Anterior cingulate cortex (tissue), 58 donors: ENCODE measurements around the gene PRPF31.
"Not testable (repeated sequence)": the region's sequence is repeated elsewhere in the genome, so short reads cannot be mapped to it uniquely, and the experiment has no call there.

Experiments
- DNase-seq, 58 donors: peaks; one replicate each; lab custom pipeline; 2025; lab: John Stamatoyannopoulos, UW

PRPF31 gene

DNA sequence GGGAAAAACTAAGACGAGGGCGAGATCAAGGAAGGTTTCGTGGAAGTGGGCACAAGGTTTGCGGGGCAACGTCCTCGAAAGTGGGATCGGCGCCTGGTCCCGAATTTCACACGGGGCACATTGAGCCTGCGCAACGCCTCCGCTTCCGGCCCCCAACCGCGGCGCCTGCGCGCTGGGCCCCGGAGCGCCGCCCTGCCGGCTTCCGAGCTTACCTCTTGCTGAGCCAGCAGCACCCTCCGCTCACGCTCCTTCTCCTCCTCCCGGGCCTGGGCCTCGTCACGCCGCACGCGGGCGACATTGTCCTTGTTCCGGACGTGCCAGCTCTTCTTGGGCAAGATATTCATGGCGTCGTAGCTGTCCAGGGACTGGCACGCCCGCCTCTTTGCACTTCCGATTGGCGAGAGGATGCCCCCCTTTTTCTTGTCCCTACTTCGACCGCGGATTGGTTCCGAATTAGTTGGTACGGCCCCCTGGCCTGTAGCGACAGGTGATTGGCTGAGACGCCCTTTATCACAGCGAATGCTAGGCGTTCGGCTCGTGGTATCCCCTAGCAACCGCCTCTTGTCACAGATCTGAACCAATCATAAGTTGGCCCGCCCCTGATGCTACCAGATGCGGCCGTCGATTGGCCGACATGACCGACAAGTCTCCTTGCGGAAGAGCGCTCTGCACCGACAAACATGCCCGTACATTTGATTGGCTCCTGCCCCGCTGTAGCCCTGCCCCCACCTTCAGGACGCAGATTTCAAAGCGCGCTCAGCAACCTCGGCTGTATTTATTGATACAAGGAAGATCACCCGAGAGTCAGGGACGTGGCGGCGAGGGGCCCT, 44.0 kb downstream of the PRPF31 start, which contains the start of gene LENG1:
Gene LENG1, minus strand, starts transcription at position 370 of the 830 bp plus-strand sequence. Its CDS starts 26 bp downstream, at position 344.
- DNase-seq, result peak; percentile 85 to 100 (median 99)

DNA sequence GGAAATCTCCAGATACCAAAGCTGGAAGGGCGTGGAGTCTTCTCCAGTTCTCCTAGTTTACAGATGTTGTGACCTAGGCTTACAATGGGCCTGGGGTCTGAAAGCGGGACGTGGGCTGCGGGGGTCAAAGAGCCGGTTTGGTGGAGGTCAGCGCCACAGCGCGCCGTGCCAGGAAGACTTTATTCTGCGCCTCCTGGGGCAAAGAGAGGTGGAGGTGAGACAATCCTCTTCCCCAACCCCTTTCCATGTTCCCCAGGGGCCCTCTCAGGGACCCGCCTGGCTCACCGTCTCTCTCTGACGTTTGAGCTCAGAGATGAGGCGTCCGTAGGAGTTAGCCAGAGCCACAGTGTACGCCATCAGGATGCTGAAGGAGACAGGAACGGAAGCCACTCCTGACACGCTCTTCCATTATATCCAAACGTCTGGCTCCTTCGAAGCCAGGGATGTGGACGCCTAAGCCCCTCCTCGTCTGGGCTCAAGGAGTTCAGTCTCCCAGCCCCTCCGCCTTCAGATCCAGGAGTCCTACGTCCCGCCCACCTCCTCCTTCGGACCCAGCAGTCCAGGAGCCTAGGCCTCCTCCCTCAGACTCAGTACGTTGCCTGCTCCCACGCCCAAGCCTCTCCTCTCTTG, 44.7 kb downstream of the PRPF31 start:
- peak in 6 of 58 donors; percentile 37 to 55 (median 52) for DNase-seq

DNA sequence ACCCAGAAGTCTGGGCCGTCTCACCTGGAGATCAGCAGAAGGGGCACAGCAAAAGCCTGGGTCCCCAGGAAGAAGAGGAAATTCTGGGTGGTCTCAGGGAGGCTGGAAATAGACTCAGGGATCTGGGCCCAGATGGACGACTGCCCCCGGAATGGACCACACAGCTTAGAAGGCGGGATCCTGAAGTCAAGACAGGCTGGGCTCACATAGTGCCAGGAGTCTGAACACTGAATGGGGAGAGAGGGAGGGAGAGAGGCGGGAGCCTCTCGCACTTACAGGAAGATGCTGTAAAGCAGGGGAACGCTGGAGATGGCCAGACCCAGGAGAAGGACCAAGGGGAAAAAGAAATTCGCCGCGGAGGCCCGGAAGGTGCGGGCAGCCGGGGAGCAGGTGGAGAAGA, 45.3 kb downstream of the PRPF31 start:
- peak in 2 of 58 donors; percentile 10 to 21 for DNase-seq

DNA sequence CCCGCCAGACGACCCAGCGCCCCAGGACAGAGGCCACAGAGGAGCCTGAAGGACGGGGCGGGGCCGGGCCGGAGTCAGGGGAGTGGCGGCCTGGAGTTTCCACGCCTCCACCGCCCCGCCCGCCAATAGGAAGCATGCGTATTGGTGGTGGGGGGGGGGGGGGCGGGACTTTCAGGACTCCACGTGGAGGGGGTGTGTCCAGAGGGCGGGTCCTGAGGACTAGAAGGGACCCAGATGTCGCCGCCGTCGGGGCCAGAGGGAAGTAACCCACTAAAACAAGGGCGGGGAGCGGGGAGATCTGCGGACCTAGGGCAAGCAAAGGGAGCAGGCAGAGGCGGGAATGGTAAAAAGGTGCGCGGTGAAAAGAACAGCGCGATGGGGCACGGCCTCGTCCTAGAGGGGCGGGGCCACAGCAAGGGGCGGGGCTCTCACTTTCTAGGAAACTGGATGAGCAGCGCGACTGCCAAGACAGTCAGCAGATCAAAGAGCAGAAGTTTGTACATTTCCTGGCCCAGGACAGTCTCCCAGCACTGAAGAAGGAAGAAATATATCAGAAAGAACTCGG, 46.8 kb downstream of the PRPF31 start:
- DNase-seq, result peak in 45 of 58 donors; percentile 8 to 71 (median 38)

DNA sequence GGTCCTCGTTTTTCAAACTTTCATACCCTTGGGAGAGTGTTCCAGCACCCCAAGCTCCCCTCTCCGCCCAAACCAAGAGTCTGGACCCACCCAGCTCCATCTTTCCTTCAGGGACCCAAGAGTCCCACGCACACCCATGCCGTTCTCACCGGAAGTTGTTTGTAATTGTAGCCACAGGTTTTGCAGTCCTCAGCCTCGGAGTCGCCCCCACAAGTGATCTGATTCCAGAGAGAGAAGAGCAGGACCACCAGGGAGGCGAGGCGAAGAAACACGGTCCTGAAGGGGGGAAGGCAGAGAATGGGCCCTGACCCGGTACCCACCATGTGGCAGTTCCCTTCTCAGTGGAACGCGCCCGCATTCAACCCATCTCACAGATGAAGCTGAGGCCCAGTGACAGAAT, 47.3 kb downstream of the PRPF31 start:
- DNase-seq, result no peak

DNA sequence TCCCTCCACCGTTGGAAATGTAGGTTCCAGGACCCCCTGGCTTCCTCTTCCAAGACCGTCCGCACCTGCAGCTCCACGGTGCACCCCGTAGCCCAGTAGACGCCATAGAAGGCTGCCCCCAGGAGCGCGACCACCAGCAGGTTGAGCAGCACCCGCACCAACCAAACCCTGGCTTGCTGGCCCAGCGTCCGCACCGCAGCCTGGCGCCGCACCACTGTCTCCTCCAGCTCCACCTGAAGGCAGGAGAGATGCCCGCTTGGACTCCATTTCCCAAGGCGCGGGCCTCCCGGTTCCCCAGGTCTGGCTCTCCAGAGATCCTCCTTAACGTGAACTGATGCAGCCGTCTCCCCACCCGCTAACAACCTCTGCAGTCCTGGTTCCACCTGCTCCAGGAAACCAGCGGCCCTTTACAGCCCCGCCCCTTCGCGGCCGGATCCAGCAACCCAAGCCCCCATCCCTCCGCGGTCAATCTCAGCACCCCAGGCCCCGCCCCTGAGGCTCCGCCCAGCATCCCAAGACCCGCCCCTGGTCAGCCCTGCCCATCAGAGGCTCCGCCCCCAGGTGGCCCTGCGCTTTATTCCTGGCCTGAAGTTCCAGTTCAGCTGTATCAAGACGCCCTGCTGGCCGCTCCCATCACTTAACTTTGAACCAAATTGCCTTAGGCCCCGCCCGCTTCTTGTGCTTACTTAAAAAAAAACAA, 49.0 kb downstream of the PRPF31 start:
- DNase-seq, result no peak

DNA sequence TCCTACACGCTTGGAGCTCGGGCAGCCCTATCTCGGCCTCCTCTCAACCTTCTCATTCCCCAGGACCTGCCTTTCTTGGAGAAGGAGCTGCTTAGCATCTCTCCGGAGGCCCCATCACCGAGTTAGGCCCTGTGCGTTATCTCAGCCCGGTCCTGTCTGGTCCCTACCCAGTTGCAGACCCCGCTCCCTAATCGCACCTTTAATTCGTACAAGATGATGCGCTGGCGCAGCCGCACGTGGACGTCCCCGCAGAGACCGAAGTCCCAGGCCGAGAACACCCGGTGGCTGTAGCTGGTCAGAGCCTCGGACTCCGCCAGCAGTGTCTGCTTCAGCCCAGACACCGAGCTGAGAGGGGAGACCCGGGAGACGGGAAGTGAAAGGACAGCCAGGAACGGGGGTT, 49.7 kb downstream of the PRPF31 start:
- DNase-seq, result no peak

DNA sequence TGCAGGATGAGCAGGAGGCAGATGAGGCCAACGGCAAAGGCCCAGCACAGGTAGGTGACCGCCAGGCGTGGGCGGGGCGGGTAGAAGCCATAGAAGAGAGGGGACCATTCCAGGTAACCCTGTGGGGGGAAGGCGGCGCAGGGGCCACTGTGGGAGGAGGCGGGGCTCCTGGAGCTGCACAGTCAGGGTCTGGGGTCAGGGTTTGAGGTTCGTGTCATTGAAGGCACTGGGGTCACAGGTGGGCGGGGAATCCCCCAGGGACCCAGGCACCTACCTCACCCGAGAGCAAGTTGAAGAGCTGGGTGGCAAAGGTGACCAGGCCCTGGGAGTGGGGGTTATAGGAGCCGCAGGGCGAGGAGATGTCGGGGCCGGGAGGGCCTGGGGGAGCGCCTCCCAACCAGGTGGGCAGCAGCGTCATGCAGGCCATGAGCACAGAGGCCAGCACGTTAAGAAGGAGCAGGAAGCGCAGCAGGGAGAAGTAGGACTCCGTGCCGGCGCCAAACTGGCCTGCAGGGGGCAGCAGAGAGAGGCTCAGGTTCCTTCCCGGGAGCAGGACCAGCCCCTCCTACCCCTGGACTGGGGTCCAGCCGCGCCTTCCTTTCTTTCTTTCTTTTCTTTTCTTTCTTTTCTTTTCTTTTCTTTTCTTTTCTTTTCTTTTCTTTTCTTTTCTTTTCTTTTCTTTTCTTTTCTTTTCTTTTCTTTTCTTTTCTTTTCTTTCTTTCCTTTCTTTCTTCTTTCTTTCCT, 52.8 kb downstream of the PRPF31 start:
- DNase-seq, result peak in 56 of 58 donors; percentile 6 to 96 (median 72)

DNA sequence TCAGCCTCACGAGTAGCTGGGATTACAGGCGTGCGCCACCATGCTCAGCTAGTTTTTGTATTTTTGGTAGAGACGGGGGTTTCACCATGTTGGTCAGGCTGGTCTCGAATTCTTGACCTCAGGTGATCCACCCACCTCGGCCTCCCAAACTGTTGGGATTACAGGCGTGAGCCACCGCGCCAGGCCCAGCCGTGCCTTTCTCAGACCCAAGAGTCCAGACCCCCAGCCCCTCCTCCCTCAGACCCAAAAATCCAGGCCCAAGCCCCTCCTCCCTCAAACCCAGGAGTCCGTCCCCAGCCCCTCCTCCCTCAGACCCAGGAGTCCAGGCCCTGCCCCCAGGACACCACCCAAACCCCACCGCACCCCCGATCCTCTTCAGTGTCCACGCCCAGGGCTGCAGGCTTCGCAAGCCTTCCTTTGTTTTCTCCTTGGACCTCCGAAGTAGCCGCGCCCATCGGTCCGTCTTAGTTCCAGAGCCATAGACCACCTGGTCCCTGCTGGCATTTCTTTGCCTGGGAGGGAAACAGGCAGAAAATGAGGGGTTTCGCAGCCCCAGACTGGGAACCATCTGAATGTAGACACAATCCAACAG, 53.7 kb downstream of the PRPF31 start:
- no peak for DNase-seq

DNA sequence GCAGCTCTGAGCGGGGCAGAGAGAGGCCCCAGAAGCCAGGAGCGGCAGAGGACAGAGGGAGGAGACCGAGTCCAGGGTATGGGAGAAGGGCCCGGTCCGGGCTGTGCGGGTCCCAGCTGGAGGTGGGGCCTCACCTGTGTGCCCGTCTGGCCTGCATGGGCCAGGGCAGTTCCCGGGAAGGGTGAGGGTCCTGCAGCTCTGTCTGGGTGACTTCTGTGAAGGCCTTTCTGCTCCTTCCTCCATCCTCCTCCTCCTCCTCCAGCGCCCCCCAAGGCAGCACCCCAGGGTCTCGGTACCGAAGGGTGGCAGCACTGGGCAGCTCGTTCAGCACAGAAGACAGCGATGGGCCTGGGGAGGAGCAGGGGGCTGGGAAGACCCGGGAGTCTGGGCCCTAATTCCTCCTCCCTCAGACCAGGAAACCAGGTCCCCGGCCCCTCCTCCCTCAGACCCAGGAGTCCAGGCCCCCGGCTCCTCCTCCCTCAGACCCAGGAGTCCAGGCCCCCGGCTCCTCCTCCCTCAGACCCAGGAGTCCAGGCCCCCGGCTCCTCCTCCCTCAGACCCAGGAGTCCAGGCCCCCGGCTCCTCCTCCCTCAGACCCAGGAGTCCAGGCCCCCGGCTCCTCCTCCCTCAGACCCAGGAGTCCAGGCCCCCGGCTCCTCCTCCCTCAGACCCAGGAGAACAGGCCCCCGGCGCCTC, 56.3 kb downstream of the PRPF31 start:
- not testable (repeated sequence) for DNase-seq

DNA sequence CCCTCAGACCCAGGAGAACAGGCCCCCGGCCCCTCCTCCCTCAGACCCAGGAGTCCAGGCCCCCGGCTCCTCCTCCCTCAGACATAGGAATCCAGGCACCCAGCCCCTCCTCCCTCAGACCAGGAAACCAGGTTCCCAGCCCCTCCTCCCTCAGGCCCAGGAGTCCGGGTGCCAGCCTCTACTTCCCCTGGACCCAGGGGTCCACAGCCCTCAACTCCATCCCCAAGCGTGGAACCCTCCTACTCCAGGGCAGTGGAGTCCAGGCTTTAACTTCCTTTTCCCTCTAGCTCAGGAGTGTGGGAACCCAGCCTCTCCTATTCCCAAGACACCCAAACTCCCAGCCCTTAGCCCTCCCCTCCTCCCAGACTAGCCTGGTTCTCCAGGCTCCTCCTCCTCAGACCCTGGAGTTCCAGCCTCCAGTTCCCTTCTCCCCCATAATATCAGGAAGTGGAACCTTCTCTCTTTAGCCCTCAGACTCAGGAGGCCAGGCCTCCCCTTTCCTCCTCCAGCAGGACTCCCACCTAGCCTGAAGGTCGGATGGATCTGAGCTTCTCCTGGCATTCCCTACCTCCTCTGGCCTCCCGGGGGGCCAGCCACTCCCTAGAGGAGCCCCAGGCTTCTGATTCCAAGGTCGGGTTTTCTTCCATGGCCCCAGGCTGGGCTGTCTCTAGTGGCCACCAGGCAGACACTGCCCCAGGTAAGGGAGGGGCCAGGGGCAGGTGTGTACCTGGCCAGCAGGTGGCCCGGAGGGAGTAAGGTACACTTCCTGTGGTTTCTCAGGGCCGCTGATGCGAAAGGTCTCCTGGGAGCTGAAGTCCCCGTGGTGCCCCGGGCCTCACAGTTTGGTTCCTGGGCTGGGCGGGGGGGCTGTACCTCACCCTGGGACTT, 57.2 kb downstream of the PRPF31 start, which contains the start of gene TMC4:
Gene TMC4, minus strand, starts transcription at position 690 of the 888 bp plus-strand sequence. Its CDS starts 43 bp downstream, at position 647.
- DNase-seq, result no peak

DNA sequence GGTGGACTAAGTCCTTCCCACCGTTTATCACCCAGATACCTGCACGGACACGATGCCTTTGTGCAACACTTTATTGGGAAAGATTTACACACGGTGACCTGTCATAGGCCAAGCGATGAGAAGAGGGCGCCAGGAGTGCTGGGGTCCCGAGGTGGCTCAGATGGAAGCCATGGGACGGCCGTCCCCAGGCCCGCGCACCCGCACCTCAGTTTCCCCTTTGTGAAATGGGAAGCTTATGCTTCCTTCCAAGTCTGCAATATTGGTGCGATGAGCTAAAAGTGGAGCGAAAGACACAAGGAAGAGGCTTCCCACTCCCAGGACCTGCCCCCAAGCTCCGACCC, 57.8 kb downstream of the PRPF31 start:
- DNase-seq, result no peak

DNA sequence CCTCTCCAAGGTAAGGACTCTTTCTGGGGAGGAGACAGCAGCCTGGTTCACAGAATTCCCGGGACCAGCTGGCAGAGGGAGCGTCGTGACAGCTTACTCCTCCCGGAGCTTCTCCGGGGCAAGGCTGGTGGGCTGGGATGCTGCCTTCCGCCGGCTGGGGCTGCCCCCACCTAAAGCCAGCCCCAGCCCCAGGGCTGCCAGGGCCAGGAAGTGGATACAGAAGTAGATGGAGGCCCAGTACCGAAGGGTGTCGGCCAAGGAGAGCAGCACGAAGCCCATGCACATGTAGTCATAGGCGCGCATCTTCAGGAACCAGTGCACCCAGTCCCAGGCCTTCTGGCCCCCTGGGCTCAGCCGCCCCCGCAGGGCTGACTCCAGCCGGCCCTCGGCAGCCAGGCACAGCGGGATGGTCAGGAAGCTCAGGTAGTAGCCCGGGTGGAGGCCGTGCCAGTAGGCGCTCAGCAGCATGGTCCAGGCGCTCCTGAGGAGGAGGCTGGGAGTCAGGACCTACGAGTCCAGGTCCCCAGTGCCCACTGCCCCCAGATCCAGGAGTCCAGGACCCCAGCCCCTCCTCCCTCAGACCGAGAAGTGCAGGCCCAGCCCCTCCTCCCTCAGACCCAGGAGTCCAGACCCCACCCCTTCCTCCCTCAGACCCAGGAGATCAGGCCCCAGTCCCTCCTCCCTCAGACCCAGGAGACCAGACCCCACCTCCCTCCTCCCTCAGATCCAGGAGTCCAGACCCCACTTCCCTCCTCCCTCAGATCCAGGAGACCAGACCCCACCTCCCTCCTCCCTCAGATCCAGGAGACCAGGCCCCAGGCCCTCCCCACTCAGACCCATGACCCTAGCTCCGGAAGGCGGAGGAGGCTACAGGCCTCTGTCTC, 58.6 kb downstream of the PRPF31 start:
- no peak for DNase-seq

DNA sequence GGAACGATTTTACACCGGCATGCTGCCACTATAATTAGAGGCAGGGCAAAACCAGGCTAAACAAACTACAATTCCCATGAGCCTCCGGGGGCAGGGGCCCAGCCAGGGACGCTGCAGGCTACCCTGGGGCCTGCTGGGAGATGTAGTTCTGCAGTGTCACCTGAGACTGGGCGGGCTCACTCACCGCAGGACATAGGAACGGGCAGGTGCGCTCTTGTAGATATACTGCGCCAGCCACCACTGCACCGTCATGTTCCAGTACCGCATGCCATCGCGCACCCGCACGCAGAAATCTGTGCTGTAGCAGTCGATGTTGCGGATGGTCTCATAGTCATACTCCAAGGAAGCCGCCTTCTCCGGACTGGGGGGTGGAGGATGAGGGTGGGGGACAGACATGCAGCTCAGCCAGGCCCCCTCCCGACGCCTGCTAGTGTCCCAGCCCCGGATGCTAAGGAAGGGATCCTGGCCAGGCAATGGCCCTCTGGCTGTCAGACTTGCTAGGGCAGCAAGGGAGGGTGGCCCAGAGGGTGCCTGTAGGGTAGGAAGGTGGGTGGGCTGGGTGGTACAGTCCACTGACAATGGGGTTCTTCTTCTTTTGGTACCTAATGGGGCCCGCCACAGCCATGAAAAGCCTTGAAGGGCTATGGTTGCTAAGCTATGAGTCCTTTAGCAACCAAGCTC, 63.2 kb downstream of the PRPF31 start:
- DNase-seq, result peak in 22 of 58 donors; percentile 3 to 48 (median 24)

DNA sequence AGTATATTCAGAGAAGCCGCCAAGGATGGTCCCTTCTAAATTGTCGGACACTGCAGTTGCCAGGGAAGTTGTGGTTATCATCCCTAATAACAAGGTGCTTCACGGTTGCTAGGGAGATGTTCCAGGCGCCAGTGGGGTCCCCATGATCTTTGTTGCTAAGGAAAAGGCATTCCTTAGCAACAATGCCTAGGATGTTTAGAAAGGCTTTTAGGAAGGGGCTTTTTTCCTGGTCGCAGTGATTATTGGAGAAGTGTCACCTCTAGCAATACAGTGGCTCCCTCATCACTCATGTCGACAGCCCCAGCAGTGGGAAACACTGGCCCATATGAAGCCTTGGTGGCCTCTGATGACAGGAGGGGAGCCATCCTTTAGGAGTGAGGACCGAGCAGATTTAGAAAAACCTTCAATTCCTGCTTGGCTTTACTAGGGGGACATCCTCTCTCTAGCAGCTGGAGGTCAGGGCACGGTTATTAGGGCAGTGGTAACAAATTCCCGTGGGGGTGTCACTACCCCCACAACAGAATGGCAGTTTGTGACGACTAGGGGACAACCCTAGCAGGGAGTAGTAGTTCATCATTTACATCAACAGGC, 63.8 kb downstream of the PRPF31 start:
- DNase-seq, result no peak

DNA sequence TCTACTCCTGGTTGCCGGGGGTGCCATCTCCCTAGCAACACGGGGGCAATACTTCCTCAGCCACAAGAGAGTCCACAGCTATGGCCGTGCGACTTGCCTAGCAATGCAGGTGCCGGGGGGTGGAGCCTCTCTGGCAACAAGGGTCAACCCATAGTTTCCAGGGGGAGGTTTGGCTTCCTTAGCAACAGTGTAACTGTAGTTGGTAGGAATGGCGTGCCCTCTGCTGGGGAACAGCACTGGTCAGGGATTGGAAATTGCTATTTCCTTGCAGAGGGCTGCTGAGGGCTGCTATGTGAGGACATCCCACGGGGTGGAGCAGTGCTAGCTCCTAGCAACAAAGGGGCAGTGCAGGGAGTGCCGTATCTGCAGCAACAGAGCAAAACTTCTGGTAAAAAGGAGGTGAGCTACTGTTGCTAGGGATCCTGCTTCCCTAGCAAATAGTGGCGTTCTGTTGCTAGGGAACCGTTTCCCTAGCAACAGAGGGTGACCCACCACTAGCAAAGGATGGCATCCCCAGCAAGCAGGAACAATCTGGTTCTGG, 64.4 kb downstream of the PRPF31 start:
- peak in 47 of 58 donors; percentile 9 to 81 (median 45) for DNase-seq
